GM21526 (cell line): ENCODE data around the gene ABTB2.
"Not testable (repeated sequence)": the region's sequence is repeated elsewhere in the genome, so short reads cannot be mapped to it uniquely, and the experiment has no call there.

Experiments used
- ATAC-seq: cut with Tn5 transposase; IDR thresholded peaks from one replicate; pipeline ENCODE4 v1.9.1; 2021; ENCODE audit warnings: moderate library complexity; ENCODE audit not compliant: unreplicated experiment, low FRiP score

ABTB2 gene

DNA sequence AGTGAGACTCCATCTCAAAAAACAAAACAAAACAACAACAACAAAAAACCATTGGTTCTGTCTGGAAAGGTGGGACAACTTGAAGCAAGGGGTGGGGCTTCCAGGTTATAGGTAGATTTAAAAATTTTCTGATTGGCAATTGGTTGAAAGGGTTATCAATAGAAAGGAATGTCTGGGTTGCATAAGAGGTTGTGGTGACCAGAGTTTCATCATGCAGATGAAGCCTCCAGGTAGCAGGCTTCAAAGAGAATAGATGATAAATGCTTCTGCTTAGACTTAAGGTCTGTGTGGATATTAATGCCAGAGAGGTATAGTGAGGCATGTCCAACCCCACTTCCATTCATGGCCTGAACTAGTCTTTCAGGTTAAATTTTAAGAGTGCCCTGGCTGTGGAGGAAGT lies 135.8 kb downstream of the ABTB2 start:
- ATAC-seq: no peak

DNA sequence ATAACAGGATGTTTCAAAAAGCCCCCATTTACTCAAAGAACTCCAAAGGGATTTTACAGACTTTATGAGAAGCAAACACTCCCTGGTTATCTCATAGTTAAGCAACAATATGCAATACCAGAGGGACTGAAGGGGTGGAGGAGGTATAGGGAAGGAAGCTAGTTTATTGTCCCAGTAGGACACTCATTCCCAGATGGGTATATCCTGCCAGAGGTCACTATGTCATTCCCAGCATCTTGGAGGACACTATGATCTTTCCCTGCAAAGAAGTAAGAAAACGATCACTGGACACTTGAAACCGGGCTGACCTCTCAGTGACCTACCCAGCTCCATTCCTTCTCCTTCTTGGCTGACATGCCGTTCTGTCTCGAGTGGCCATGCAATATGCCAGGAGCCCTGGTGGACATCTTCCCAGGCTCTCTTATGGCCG lies 137.9 kb downstream of the ABTB2 start:
- ATAC-seq: no peak

GRCh38 chr11:34219279-34219678 lies 138.5 kb downstream of the ABTB2 start:
- no peak for ATAC-seq

GRCh38 chr11:34218756-34219155 lies 139.1 kb downstream of the ABTB2 start:
- ATAC-seq: not testable (repeated sequence)

DNA sequence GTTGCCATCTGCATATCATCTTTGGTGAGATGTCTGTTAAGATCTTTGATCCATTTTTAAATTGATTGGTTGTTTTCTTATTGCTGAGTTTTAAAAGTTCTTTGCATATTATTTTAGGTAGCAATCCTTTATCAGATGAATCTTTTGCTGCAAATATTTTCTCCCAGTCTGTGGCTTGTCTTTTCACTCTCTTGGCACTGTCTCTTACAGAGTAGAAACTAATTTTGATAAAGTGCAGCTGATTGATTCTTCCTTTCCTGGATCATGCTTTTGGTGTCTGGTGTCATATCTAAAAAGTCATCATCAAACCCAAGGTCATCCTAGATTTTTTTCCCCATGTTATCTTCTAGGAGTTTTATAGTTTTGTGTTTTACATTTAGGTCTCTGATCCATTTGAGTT lies 139.7 kb downstream of the ABTB2 start:
- ATAC-seq: no peak

DNA sequence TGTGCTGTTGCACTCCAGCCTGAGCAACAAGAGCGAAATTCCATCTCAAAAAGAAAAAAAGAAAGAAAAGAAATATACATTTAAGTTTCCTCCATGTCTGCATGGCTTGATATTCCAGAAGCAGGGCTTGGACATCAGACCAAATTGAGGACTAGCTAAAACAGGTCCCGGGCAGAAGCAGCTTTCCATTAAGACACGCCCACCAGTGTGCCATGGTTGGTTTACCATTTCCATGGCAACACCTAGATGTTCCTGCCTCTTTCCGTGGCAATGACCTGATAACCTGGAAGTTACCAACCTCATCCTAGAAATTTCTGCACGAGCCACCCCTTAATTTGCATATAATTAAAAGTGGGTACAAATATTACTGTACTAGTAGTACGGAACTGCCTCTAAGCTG lies 141.1 kb downstream of the ABTB2 start:
- no peak for ATAC-seq

DNA sequence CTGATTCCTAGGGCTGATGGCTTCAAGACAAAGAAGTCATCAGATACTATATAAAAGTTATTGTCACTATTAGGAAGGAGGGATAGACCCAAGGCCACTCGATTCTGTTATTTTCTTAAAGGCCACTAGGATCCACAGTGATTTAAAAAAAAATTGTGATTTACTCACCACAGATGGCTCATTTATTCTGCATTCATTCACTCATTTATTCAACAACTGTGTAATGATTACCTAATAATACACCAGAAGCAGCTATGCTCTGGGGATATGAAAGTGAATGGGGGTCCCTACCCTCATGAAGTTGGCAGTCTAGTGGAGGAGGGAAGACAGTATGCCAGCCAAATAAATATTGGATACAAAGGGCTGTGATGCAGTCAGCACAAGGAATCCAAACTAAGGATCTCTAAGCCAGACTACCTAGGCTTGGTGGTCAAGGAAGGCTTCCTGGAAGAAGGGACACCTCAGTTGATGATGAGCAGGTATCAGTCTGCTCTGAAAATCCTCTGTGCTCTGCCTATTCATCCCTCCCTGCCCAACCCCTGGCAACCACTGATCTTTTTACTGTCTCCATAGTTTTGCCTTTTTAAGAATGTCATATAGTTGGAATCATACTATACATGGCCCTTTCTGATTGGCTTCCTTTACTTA lies 141.9 kb downstream of the ABTB2 start:
- no peak for ATAC-seq

DNA sequence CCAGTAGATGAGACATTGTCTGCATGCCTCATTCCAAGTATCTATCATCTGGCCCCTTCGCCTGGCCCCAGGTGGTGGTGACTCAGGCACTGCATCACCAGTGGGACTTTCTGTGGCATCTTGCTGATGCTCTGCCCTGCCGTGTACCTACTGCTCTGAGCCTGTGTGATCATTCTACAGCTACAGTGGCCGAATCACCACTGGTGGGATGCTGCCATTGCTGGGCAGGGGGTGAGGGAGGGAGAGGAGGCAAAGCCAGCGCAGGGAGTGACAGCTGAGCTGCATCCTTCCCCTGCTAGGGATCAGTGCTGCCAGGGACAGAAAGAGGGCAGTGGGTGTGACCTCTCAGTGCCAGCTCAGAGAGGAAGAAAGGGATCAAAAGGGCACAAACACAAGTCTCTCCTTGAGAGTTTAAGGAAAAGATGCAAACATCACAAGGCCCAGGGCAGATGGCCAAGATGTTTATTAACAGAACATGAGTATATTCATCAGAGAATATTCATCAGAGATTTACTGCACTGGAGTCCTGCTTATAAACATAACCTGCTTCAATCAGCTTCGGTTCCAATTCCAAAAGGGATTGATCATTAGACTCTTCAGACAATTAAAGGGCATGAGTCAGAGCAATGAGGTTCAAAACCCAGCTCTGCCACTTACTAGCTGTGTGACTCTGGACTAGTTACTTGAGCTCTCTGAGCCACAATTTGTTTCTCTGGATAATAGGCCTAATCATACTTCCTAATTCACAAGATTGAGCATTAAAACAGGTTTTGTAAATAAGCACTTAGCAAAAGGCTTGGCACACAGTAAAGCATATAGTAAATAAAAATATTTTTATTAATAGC lies 142.6 kb downstream of the ABTB2 start:
- no peak for ATAC-seq

DNA sequence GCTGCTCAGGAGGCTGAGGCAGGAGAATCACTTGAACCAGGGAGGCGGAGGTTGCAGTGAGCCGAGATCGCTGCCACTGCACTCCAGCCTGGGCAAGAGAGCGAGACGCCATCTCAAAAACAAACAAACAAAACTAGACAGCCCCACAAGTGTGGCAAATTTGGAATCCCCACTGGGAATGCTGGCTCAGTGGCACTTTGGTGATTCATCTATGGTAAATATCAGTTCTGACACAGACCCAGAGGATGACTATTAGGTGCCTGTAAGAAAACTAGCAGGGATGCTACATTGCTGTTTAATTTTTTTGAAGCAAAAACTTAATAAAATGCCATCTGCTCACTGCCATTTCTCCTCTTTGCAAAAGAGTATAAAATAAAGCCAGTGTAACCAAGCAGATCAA lies 144.4 kb downstream of the ABTB2 start:
- ATAC-seq: no peak

DNA sequence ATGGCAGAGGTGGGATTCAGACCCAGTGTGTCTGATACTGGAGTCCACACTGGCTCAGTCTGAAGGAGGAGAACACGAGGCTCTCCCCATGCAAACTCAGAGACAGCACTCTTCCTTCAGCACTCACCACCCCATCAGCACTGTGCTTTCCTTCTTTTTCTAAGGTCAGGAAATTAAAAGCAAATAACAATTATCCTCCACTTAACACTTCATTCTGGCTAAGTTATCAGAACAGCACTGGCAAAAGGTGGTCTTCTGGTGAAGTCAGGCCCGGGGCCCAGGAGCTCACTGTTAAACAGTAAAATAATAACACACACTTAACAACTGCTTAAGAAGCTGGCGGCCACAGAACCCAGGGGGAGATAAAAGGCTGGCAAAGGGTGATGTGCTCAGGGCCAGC lies 145.2 kb downstream of the ABTB2 start:
- no peak for ATAC-seq

DNA sequence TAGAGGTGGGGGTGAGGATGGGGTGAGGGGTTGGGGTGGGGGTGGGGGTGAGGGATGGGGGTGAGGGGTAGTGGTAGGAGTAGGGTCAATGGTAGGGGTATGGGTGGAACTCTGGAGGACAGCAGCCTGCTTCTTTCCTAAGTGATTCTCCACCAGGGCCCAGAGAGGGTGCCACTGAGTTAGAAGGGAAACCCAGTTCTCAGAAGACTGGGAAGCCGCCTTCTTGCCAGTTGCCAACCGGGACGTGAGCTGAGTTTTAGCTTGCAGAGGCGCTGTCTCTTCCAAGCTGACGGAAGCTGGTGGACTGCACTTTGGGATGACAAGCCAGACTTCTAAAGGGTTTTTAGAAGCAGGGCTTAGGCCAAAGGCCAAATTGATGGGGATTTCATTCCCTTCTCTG lies 148.0 kb downstream of the ABTB2 start:
- no peak for ATAC-seq

DNA sequence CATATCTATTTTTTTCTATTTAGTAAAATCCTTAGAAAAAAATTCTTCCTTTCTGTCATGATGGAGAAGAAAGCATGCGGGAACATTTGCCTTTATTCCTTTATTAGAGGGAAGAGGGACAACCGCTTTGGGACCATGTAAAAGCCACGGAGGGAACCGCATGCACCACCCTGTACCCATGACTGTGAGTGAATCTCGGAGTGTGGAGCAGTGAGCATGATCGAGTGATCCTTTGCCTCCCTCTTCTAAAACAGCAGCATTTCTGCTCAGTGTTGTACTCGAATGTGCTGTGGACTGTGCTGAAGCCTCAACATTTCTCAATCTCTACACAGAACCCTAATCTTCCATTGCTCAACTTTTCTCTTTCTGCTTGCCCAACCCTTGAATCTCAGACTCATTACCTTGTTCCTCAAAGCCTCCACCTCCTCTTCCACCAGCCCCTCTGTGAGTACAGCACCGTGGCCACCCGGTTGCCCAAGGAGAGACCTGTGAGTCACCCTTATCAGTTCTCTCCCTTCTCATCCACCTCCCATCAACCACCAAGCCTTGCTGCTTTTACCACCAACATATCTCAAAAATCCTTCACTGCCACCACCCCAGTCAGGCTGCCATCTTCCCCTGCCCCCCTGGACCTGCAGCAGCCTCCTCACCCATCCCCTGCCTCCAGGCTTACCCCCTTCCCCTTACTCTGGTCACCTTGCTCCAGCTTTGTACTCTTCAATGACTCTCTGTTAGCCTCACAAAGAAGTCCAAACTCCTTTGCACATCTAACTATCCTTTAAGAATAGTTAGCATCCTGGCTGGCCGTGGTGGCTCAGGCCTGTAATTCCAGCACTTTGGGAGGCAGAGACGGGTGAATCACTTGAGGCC lies 149.3 kb downstream of the ABTB2 start:
- ATAC-seq: no peak

DNA sequence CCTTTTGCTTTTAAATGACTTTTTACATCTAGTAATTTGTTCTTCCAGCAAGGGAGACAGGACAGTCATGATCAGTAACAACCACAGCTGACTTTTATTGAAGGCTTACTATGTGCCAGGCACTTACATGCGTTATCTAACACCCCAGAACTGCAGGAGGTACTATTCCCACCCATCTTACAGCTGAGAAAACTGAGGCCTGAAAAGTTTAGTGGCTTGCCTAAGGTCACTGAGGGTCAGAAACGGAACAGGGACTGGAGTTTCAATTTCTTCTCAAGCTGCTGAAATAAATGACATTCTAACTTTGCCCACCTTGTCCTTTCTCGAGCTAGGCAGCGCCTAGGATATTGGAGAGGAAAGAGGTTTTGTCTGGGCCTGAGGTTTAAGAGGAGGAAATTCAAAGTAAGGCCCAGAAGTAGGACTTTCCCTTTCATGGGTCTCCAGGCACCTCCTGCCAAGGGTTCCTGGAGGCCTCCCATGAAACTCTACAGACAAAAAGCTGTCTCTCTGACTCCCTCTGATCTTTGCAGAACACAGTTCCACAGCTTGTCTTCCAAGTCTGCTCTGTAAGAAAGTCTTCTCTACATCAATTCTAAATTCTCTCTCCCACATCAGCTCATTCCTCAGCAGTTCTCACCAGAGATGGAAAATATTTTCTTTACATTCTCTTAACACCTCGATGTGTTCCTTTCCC lies 150.2 kb downstream of the ABTB2 start:
- no peak for ATAC-seq

GRCh38 chr11:34206407-34207300 lies 151.2 kb downstream of the ABTB2 start:
- no peak for ATAC-seq

DNA sequence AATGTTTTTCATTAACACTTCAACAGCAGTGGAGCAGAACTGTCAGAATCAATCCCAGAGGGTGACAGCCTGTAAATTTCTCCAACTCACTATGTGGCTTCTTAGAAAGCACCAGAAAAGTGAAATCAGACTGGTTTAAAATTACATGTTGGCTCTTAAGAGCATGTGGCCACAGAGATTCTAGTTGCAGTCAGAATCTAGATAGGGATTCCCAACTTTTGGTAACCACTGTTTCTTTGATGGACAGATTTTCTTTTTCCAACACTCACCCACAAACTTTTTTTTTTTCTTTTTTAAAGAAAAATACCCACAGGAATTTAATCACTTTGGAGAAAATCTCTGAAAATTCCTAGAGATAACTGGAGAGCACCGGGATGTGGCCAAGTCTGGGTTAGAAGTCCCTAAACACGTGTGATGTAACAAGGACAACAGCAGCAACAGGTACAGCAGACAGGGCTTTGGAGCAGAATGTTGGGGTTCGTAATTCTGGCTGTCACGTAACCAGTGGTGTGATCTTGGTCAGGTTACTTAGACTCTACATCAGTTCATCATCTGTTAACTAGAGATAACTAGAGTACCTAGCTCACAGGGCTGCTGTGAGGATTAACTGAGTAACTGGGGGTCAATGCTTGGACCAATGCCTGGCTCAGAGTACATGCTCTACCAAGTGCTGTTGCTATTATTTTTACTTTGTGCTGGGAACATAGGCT lies 152.3 kb downstream of the ABTB2 start:
- ATAC-seq: no peak

GRCh38 chr11:34204396-34205279 lies 153.2 kb downstream of the ABTB2 start:
- no peak for ATAC-seq

GRCh38 chr11:34203377-34203871 lies 154.4 kb downstream of the ABTB2 start:
- ATAC-seq: no peak

GRCh38 chr11:34201129-34201528 lies 156.7 kb downstream of the ABTB2 start:
- ATAC-seq: no peak
